Measurements from ENCODE around the gene NUAK2.

The NUAK2 gene

DNA sequence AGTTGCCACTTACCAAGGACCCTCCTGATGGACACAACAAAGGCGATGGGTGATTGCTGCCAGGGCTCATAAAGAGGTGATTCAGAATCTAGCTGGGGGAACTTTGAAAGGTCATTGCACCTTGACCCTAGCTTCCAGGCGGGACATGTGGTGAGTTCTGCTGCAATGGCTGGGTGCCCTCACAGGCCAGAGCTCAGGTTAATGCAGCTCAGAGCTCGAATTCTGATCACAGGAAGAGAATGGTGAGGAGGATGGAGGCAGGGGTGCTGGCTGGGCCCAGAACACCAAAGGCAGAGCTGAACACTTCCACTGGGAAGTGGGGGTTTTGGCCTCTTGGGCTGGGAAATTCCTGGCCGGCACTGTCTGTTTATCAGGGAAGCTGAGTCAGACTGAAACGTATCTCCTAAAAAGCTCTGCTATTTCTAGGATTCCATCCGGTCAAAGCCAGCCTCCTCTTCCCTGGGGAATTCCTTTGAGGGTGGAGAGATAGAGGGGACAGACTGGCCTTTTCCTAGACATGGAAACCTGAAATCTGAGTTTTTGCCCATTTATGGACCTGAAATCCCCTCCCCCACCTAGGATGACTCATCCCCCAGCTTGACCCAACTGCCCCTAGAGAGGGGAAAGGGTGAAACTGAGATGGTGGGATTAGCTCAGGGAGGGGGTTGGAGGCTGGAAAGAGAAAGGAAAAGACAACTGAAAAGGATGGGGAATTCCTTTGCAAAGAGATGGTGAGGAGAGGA is 27.2 kb downstream of the NUAK2 start:
- TF ChIP-seq, protein P1, sequence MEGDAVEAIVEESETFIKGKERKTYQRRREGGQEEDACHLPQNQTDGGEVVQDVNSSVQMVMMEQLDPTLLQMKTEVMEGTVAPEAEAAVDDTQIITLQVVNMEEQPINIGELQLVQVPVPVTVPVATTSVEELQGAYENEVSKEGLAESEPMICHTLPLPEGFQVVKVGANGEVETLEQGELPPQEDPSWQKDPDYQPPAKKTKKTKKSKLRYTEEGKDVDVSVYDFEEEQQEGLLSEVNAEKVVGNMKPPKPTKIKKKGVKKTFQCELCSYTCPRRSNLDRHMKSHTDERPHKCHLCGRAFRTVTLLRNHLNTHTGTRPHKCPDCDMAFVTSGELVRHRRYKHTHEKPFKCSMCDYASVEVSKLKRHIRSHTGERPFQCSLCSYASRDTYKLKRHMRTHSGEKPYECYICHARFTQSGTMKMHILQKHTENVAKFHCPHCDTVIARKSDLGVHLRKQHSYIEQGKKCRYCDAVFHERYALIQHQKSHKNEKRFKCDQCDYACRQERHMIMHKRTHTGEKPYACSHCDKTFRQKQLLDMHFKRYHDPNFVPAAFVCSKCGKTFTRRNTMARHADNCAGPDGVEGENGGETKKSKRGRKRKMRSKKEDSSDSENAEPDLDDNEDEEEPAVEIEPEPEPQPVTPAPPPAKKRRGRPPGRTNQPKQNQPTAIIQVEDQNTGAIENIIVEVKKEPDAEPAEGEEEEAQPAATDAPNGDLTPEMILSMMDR (conservative IDR thresholded peaks at IDR 0.05) = no peak
- TF ChIP-seq ZFX (IDR thresholded peaks at IDR 0.05) = no peak
- H3K27ac ChIP-seq = no peak overlapping the region

DNA sequence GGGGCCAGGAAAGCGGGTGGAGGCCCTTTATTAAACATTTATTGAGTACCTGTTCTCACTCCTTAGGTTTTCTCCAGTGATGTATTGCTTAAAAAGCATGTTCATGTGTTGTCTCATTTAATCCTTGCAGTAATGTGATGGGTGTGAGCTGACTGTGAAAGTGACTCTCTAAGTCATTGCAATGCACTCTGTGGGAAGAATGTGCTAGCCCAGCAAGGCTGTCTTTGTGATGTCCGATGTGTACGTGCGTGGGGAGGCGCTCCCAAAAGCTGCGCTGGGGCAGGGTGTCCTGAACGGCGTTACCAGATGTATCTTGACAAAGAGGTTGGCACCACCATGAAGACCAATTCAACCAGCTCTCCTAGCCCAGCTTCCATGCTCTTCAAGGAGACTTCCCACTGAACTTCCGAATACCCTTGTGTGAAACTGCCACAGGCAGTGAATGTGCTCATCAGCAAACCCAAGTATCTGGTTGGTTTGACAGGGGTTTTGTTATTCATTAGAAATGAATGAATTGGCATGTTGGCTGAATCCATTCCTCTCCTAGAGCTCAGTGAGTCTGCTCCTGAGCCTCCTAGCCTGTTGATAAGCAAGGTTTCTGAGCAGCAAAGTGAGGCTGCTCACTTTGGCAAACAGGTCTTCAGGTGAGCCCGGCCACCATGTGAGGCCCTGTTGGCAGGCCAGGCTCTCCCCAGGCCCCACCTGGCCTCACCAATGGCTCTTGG is 28.0 kb downstream of the NUAK2 start:
- no peak overlapping the region for H3K27ac ChIP-seq
- TF ChIP-seq, protein P1 (conservative IDR thresholded peaks at IDR 0.05) = no peak
- TF ChIP-seq ZFX (IDR thresholded peaks at IDR 0.05) = no peak

DNA sequence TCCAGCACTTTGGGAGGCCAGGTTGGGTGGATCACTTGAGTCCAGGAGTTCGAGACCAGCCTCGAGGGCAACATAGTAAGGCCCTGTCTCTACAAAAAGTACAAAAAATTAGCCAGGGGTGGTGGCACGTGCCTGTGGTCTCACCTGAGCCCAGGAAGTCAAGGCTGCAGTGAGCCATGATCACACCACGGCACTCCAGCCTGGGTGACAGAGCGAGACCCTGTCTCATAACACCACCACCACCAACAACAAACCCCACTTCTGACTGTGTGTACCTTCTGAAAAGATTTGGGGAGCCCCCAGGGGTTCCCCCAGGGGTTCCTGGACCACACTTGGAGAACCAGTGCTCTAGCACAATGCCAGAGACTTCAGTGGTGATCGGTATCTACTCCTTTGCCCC is 29.9 kb downstream of the NUAK2 start:
- TF ChIP-seq, protein P1 (conservative IDR thresholded peaks at IDR 0.05) = no peak
- TF ChIP-seq ZFX (IDR thresholded peaks at IDR 0.05) = no peak
- no peak overlapping the region for H3K27ac ChIP-seq

DNA sequence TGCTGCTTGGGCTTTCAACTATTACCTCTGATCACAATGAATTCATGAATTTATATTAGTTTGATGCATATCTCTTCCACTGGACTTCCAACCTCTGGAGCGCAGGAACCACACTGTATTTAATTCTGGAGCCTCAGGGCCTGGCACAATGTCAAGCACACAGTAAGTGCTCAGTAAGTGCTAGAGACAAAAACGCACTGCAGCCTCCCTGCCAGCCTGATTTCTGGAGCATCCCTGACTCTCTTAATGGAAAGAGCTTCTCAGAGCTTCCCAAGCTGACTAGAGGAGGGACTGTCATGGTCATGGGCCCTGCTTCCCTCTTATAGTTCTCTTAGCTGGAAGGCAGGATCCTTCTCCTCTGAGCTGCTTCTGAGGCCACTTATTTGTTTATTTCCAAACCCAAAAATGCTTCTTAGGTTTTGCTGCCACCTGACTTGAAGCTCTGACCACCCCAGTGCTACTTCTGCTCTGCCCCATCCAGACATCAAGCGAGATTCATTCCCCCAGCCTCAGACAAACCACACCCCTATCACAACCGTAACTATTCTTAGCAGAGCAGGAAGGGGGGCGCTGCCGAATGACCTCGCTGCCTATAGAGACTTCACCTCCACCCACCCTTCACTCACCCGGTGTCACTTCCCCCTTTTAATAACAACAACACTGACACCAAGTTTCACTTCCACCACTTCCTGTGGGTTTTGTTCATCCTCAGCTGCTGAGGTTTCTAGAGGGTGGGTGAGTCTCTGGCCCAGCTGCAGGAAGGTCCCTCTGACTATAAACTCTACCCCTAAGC is 33.6 kb downstream of the NUAK2 start:
- H3K27ac ChIP-seq = no peak overlapping the region
- TF ChIP-seq, protein P1 (conservative IDR thresholded peaks at IDR 0.05) = no peak
- no peak for TF ChIP-seq ZFX (IDR thresholded peaks at IDR 0.05)

GRCh38 chr1:205287076-205287475 is 34.5 kb downstream of the NUAK2 start:
- H3K27ac ChIP-seq = no peak overlapping the region
- no peak for TF ChIP-seq ZFX (IDR thresholded peaks at IDR 0.05)
- TF ChIP-seq, protein P1 (conservative IDR thresholded peaks at IDR 0.05) = no peak

DNA sequence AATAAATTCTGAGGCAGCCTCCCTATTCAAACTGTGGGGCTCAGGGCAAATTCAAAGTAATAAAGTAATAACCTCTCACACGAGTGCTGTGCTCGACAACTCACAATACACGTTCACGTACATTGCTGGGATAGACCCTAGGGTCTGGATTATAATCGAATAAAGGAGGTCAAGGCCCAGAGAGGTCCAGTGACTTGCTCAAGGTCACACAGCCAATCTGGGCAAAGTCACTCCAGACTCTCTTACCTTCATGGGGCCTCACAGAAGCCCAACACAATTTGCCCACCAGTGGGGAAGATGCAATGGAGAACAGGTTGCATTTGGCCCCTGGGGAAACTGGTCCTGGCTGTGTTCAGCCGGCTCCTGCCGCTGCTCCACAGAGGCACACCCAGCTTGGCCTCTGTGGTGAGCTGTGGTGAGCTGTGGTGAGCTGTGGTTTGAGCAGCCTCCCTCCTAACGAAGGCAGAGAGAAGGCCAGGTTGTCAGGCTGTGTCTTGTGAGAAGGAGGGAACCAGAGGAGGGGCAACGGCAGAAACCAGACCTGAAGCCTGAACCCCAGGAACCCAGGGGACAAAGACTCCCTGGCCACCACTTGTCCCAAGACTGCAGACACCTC is 35.1 kb downstream of the NUAK2 start:
- H3K27ac ChIP-seq = no peak overlapping the region
- no peak for TF ChIP-seq ZFX (IDR thresholded peaks at IDR 0.05)
- TF ChIP-seq, protein P1 (conservative IDR thresholded peaks at IDR 0.05) = no peak
